HG03066 (cell line): ENCODE data around the gene NUP210.

Source experiments
- ATAC-seq: cut with Tn5 transposase; IDR thresholded peaks from one replicate; pipeline ENCODE4 v1.9.1; 2021; ENCODE audit warnings: low read depth; ENCODE audit not compliant: unreplicated experiment

The NUP210 gene

GRCh38 chr3:13407926-13408325 is 12.2 kb downstream of the NUP210 start:
- no peak for ATAC-seq

DNA sequence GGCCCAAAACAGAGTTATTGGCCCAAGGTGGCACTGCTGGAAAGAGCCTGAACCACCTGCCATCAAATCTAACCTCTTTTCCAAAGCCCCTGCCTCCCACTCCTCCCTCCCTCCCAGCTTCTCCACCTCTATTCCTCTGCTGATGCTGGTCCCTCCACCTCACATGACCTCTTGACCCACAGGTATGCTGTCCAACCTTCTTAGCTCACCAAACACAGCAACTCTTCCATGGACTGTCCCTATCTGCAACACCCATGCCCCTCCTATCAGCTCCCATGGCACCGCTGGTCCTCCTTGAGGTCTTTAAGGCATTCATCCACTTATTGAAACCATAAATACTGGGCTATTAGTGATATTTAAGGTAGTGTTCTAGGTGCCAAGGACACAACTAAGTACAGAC is 12.6 kb downstream of the NUP210 start:
- ATAC-seq: no peak

DNA sequence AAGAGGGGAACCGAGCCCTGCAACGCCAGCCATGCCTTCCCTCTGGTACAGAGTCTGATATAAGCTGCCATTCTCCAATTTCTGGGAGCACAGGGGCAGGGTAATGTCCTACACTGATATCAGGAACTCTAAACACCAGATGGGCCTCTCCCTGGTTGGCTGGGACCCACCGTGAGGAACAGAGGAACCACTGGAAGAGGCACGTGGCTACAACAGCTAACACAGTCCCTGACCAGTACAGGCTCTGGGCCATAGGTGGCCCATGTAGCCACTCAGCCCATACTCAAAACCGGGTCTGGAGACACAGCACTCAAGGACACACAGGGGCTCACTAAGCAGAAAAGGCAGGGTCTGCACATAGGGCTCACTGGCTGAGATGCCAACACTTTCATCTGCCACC is 13.9 kb downstream of the NUP210 start:
- ATAC-seq: no peak

GRCh38 chr3:13405614-13406013 is 14.5 kb downstream of the NUP210 start:
- ATAC-seq: no peak

DNA sequence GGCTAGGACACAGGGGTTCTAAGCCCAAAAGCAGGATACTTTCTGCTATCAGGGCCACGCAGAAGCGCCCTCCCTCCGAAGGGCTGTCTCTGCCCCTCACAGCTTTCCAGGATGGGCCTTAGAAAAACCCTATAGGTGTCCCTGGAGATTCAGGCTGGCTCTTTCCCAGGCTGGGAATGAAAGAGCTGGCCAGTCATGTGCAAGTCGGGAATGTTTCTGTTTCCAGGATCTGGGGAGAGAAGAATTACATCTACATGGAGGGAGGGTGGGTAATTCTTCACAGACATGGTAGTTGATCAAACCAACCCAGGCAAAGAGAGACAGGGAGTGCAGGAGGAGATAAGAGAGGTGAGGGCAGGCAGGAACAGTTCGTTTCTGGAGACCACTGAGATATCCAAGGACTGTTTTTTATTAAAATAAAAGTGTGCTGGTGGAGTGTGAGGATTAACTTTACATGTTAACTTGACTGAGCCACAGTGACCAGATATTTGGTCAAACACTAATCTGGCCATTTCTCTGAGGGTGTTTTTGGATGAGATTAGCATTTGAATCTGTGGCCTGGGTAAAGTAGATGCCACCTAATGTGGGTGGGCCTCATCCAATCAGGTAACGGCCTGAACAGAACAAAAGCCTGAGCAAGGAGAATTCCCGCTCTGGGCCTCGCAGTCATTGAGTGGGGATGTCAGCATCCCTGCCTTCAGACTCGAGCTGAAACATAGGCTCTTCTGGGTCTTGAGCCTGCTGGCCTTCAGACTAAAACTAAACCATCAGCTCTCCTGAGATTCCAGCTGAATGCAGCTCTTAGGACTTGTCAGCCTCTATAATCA is 15.3 kb downstream of the NUP210 start:
- no peak for ATAC-seq

- no peak for ATAC-seq
Measured at GRCh38 chr3:13403847-13404246, 16.3 kb downstream of the NUP210 start.

GRCh38 chr3:13403213-13403819 is 16.8 kb downstream of the NUP210 start:
- no peak for ATAC-seq

DNA sequence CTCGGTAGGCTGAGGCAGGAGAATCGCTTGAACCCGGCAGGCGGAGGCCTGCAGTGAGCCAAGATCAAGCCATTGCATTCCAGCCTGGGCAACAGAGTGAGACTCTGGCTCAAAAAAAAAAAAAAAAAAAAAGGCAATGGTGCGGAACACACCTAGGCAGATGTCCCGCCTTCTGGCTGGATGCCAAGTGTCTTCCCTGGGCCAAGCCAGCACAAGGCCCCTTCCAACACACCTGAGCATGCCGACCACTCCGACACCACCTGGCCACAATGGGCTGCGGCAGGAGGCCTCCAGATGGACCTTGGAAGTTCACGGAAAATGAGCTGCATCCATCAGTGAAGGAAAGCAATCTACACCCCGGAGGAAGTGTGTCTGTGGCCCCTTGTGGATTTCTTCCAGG is 19.0 kb downstream of the NUP210 start:
- no peak for ATAC-seq

GRCh38 chr3:13400114-13400673 is 19.9 kb downstream of the NUP210 start:
- ATAC-seq: no peak

- no peak for ATAC-seq
Measured at GRCh38 chr3:13399603-13400002, 20.5 kb downstream of the NUP210 start.

GRCh38 chr3:13397316-13397715 is 22.8 kb downstream of the NUP210 start:
- ATAC-seq: no peak

- no peak for ATAC-seq
Measured at GRCh38 chr3:13394363-13394762, 25.8 kb downstream of the NUP210 start.

DNA sequence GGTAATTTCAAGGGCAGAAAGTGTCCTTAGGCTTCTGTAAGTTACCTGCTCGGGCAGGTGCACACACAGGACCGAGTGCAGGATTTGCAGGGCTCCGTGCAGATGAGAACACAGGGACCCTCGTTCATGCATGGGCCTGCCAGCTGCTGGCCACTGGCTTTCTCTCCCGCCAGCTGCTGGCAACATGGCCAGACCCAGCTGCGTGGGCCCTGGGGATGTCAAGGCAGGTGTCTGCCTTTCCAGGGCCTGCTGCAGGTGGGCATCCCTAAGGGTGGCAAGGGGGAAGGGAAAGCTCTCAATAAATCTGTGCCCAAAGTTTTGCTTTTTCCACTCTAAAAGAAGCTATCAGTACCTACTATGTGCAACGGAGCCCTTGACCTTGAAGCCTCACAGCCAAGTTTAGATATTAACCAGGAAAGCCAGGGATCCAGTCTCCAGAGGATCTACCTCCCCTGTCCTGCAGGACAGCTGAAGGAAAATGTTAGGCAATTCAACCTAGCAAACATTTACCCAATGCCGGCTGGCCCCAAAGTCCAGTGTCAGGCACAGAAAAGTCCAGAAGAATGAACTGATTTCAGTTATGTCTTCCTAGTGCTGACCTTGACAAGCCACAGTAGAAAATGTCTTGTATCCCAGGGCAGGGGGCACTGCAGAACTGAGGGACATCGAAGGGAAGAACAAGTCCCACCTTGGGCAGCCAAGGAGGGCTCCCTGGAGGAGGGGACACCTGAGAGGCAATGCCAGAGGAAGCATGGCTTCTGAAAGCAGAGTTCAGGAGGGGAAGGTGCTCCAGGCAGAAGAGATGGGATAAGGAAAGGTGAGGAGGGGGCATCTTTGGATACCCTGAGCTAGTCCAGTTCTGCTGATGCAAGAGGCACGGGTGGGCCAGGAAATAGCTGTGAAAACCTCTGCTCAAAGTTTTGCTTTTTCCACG is 26.4 kb downstream of the NUP210 start:
- ATAC-seq: no peak

DNA sequence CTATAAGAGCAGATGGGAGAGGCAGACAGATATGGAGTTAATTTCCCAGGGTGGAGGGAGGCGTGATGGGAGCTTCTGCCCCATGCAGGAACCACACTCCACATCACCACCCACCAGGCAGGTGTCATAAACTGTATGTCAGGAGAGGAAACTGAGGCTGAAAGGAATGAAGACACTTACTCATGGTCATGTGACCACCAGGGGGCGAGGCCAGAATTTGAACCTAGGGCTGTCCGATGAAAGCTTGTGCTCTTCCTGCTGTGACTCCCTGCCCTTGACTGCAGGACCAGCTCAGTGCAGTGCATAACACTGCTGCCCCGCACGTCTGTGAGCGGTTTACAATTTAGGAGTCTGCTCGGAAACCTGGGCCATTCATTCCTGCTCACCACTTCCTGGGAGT is 28.8 kb downstream of the NUP210 start:
- ATAC-seq: no peak

GRCh38 chr3:13389378-13389777 is 30.7 kb downstream of the NUP210 start:
- ATAC-seq: no peak

DNA sequence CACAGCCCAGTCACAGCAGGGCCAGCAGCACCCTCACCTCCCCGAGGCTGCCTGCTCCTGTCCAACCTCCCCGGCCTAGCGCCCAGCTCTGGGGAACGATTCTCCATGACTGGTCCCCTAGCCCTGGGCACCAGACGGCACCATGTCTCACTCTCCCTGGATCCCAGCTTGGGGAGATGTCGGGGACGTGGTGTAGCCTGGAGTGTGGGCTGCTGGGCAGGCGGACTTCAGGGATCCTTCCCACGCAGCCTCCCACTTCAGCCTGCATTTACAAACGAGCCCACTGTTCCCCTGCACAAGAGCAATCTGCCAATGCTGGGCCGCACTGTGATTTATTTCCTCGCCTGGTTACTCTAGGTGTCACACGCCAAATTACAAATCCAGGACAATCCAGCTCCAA is 31.3 kb downstream of the NUP210 start:
- no peak for ATAC-seq

DNA sequence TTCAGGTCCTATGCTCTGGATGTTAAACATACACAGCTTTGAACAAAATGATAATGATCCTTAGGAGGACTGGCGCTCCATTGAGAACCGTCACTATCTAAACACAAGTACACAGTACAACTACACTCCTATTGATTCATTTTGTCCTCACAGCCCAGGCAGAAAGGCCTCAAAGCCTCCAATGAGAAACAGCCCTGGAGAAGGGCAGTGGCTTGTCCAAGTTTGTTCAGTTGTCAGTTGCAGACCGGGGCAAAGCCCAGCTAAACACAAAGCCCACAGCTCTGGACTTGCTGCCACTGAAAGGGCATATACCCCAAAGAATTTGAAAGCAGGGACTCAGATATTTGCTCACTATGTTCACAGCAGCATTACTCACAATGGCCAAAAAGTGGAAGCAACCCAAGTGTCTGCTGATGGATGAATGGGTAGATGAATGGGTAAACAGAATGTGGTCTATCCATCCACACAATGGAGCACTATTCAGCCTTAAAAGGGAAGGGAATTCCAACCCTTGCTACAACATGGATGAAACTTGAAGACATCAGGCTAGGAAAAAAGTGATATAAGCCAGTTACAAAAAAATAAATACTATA is 34.7 kb downstream of the NUP210 start:
- ATAC-seq: no peak

DNA sequence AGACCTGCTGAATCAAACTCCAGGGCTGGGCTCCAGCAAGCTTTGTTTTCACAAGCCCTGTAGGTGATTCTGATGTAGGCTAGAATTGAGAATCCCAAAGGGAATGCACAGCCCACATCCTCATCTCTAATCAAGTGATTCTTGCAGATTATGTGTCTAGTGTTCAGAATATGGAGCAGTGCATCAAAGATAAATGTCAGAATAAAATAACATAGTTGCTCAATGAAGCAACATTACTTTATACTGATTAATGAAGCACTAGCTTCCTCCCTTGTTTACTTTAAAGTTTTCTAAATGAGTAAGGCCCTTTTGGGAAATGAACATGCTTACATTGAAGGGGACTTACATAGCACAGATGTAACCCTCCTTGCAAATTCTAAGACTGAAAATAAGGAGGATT is 39.2 kb downstream of the NUP210 start:
- ATAC-seq: no peak

DNA sequence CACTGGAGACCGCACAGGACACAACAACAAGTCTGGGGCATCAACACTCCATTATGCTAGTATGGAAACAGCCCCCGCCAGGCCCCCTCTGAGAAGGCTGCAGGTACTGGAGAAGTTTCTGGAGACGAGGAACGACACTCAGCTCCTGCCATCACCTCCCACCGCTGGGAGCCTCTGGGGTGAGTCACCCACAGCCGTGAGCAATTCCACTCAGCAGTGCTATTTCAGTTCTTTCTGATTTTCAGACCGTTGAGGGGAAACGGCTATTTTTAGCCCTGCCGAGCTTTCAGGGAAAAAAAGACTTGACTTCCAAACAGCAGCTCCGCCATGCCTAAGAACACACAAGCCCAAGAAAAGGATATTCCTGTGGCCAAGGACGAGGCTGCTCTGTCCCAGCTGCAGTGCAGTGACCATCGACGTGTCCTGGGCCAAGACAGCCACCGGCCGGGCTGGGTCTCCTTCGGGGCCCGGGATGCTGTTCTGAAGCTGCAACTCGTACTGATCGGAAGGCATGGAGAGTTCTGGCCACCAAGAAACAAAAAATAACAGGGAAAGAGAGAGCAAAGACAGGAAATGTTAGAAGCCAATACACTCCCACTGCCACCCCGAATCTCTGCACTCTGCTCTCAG is 40.8 kb downstream of the NUP210 start:
- no peak for ATAC-seq

GRCh38 chr3:13378155-13378554 is 42.0 kb downstream of the NUP210 start:
- peak; percentile 82 for ATAC-seq
